GM21447 (cell line): ENCODE results near the gene RSRC1.
A peak's percentile ranks its signal among the peaks of the same experiment; 100 is the strongest.
"Not testable (repeated sequence)": the region's sequence is repeated elsewhere in the genome, so short reads cannot be mapped to it uniquely, and the experiment has no call there.

ENCODE experiments used
- ATAC-seq: cut with Tn5 transposase; IDR thresholded peaks from one replicate; pipeline ENCODE4 v1.9.1; 2021; ENCODE audit not compliant: unreplicated experiment

RSRC1 gene

GRCh38 chr3:158109804-158110657, at the start of gene RSRC1:
Gene RSRC1, plus strand, starts transcription at chr3:158110089. Its CDS starts 12,016 bp downstream, at chr3:158122105.
- peak; percentile 76 for ATAC-seq

- not testable (repeated sequence) for ATAC-seq
Measured at GRCh38 chr3:158065574-158065973, 44.3 kb upstream of the RSRC1 start.

- no peak for ATAC-seq
Measured at GRCh38 chr3:158072790-158073189, 37.1 kb upstream of the RSRC1 start.

GRCh38 chr3:158074591-158074990, 35.3 kb upstream of the RSRC1 start:
- no peak for ATAC-seq

- ATAC-seq = no peak
Measured at GRCh38 chr3:158079599-158079998, 30.3 kb upstream of the RSRC1 start.

GRCh38 chr3:158084651-158085050, 25.2 kb upstream of the RSRC1 start:
- no peak for ATAC-seq

- ATAC-seq = no peak
Measured at GRCh38 chr3:158085358-158085757, 24.5 kb upstream of the RSRC1 start.

GRCh38 chr3:158085931-158086330, 24.0 kb upstream of the RSRC1 start:
- ATAC-seq = no peak

- no peak for ATAC-seq
Measured at GRCh38 chr3:158086361-158086760, 23.5 kb upstream of the RSRC1 start.

GRCh38 chr3:158086776-158087175, 23.1 kb upstream of the RSRC1 start:
- ATAC-seq = no peak

GRCh38 chr3:158091531-158091930, 18.4 kb upstream of the RSRC1 start:
- ATAC-seq = no peak

- ATAC-seq = no peak
Measured at GRCh38 chr3:158093526-158093925, 16.4 kb upstream of the RSRC1 start.

- peak; percentile 52 for ATAC-seq
Measured at GRCh38 chr3:158094235-158095110, 15.4 kb upstream of the RSRC1 start.

GRCh38 chr3:158095111-158095813, 14.6 kb upstream of the RSRC1 start:
- no peak for ATAC-seq

GRCh38 chr3:158095814-158096704, 13.8 kb upstream of the RSRC1 start:
- ATAC-seq = no peak

GRCh38 chr3:158097081-158097592, 12.8 kb upstream of the RSRC1 start:
- no peak for ATAC-seq

GRCh38 chr3:158097593-158098308, 12.1 kb upstream of the RSRC1 start:
- ATAC-seq = peak; percentile 72

- no peak for ATAC-seq
Measured at GRCh38 chr3:158098309-158098639, 11.6 kb upstream of the RSRC1 start.

GRCh38 chr3:158098834-158099424, 11.0 kb upstream of the RSRC1 start:
- no peak for ATAC-seq
